ENCODE data around the gene EHD1. TPM values are rescaled to one million over a fixed set of nuclear protein-coding genes. Genes with fewer than 3 reads are reported as not detected.

EHD1 gene
- total RNA-seq, 1 donor from 2014 or later, result 57.2 TPM

- peak; percentile 35 for TF ChIP-seq CTCF (IDR thresholded peaks at IDR 0.05; ENCODE audit: unreplicated experiment)
- peak overlapping the region; percentile 98 for H3K27ac Mint-ChIP-seq
Observed at GRCh38 chr11:64918017-64918416, 39.6 kb upstream of the EHD1 start.

GRCh38 chr11:64917663-64917995, 39.2 kb upstream of the EHD1 start:
- Mint-ChIP-seq H3K4me1 (ENCODE audit: low read depth) (peaks cover 18% of the 10 kb centered on the region), H3K9me3 (ENCODE audit: low read depth) (no peaks in the 10 kb centered on the region), H3K36me3 (ENCODE audit: insufficient read depth) (no peaks in the 10 kb centered on the region), H3K4me3 (ENCODE audit: low read depth) (peak overlapping the region; percentile 76), H3K27ac (peak overlapping the region; percentile 98), H3K27me3 (no peaks in the 10 kb centered on the region)
- no peak for DNase-seq (ENCODE audit: low spot score, unreplicated experiment)
- no peak for TF ChIP-seq CTCF (IDR thresholded peaks at IDR 0.05; ENCODE audit: unreplicated experiment)

More at GRCh38 chr11:64918017-64918416, 39.6 kb upstream of the EHD1 start:
- H3K4me3 Mint-ChIP-seq (ENCODE audit: low read depth), result peak overlapping the region; percentile 76
- H3K4me1 Mint-ChIP-seq (ENCODE audit: low read depth), result peaks cover 18% of the 10 kb centered on the region
- no peaks in the 10 kb centered on the region for H3K9me3 Mint-ChIP-seq (ENCODE audit: low read depth)
- DNase-seq (ENCODE audit: low spot score, unreplicated experiment), result no peak
- H3K27me3 Mint-ChIP-seq, result no peaks in the 10 kb centered on the region
- no peaks in the 10 kb centered on the region for H3K36me3 Mint-ChIP-seq (ENCODE audit: insufficient read depth)

- Mint-ChIP-seq H3K4me1 (ENCODE audit: low read depth) (peaks cover 18% of the 10 kb centered on the region), H3K36me3 (ENCODE audit: insufficient read depth) (no peaks in the 10 kb centered on the region), H3K27ac (peak within 1 kb of the TSS; percentile 98), H3K9me3 (ENCODE audit: low read depth) (no peaks in the 10 kb centered on the region), H3K27me3 (no peaks in the 10 kb centered on the region), H3K4me3 (ENCODE audit: low read depth) (peak within 1 kb of the TSS; percentile 76)
- no peak for TF ChIP-seq CTCF (IDR thresholded peaks at IDR 0.05; ENCODE audit: unreplicated experiment)
- DNase-seq (ENCODE audit: low spot score, unreplicated experiment), result peak; percentile 97
Observed at GRCh38 chr11:64916775-64917662, 38.6 kb upstream of the EHD1 start, which contains the start of gene ATG2A. TSS of gene ATG2A (minus strand) at chr11:64917209. CDS start at chr11:64917135, 74 bp downstream.

- Mint-ChIP-seq H3K4me1 (ENCODE audit: low read depth) (peaks cover 18% of the 10 kb centered on the region), H3K36me3 (ENCODE audit: insufficient read depth) (peaks cover 2% of the 10 kb centered on the region), H3K9me3 (ENCODE audit: low read depth) (no peaks in the 10 kb centered on the region), H3K27me3 (no peaks in the 10 kb centered on the region), H3K27ac (peak overlapping the region; percentile 98), H3K4me3 (ENCODE audit: low read depth) (peak overlapping the region; percentile 76)
- no peak for DNase-seq (ENCODE audit: low spot score, unreplicated experiment)
- no peak for TF ChIP-seq CTCF (IDR thresholded peaks at IDR 0.05; ENCODE audit: unreplicated experiment)
Observed at GRCh38 chr11:64916040-64916774, 37.8 kb upstream of the EHD1 start.

- Mint-ChIP-seq H3K4me1 (ENCODE audit: low read depth) (peaks cover 18% of the 10 kb centered on the region), H3K9me3 (ENCODE audit: low read depth) (no peaks in the 10 kb centered on the region), H3K4me3 (ENCODE audit: low read depth) (peak overlapping the region; percentile 76), H3K27ac (peak overlapping the region; percentile 98), H3K27me3 (no peaks in the 10 kb centered on the region), H3K36me3 (ENCODE audit: insufficient read depth) (peaks cover 2% of the 10 kb centered on the region)
- no peak for DNase-seq (ENCODE audit: low spot score, unreplicated experiment)
- no peak for TF ChIP-seq CTCF (IDR thresholded peaks at IDR 0.05; ENCODE audit: unreplicated experiment)
Observed at GRCh38 chr11:64915376-64915887, 37.0 kb upstream of the EHD1 start.
